ENCODE data around the gene UTP25.

GRCh38 chr1:209882942-209883340 is 55.2 kb downstream of the UTP25 start:
- TF ChIP-seq ARNT (IDR thresholded peaks at IDR 0.05) = no peak
- TF ChIP-seq ELF4 (IDR thresholded peaks at IDR 0.05) = no peak
- no peak for TF ChIP-seq TARDBP (IDR thresholded peaks at IDR 0.05)
- TF ChIP-seq BHLHE40 (IDR thresholded peaks at IDR 0.05; ENCODE audit: borderline replicate concordance) = no peak
- TF ChIP-seq FOXK2 (IDR thresholded peaks at IDR 0.05) = no peak
- TF ChIP-seq ZNF384 (IDR thresholded peaks at IDR 0.05) = no peak
- TF ChIP-seq FOXM1 (IDR thresholded peaks at IDR 0.05; ENCODE audit: borderline replicate concordance) = no peak
- TF ChIP-seq SP1 (IDR thresholded peaks at IDR 0.05) = no peak
- no peak for TF ChIP-seq SUZ12 (IDR thresholded peaks at IDR 0.05)
- TF ChIP-seq HDGF (IDR thresholded peaks at IDR 0.05; ENCODE audit: borderline replicate concordance) = no peak
- TF ChIP-seq L3MBTL2 (conservative IDR thresholded peaks at IDR 0.05) = no peak
- TF ChIP-seq LEF1 (IDR thresholded peaks at IDR 0.05; ENCODE audit: borderline replicate concordance) = no peak

All from HEK293T (cell line).